GM23338 (cell line): Measurements from ENCODE around the gene RASA3.

ENCODE experiments used
- EZH2 ChIP-seq: fragments of 200-600 bp; sonication (generic); IDR thresholded peaks from one replicate; pipeline ENCODE4 v1.8.0; 2017; ENCODE audit warnings: antibody characterized with exemption, mild to moderate bottlenecking, low read depth; ENCODE audit not compliant: unreplicated experiment
- EZH2phosphoT487 ChIP-seq: fragments of 200-600 bp; sonication (generic); IDR thresholded peaks from one replicate; pipeline ENCODE4 v1.8.1; 2018; ENCODE audit warnings: antibody characterized with exemption; ENCODE audit not compliant: unreplicated experiment
- NANOG ChIP-seq: IDR thresholded peaks from 2 replicates; pipeline ENCODE4 v1.6.1; 2016; ENCODE audit warnings: antibody characterized with exemption, borderline replicate concordance
- POLR2AphosphoS5 ChIP-seq: IDR thresholded peaks from 2 replicates; pipeline ENCODE4 v1.6.1; 2016; ENCODE audit warnings: antibody characterized with exemption, low read depth
- ZNF114 ChIP-seq: fragments of 250-450 bp; sonication (Bioruptor Pico); IDR thresholded peaks from 2 replicates; pipeline ENCODE4 v1.5.0; 2020; ENCODE audit warnings: mild to moderate bottlenecking, moderate library complexity
- TF ChIP-seq, protein P1 (sequence below), 2 experiments: fragments of 200-600 bp in 1 of 2; sonication (generic) in 1 of 2; conservative IDR thresholded peaks; 2 replicates each; pipeline versions ENCODE4 v1.5.1 to v1.6.1; 2016 to 2017; ENCODE audit warnings: antibody characterized with exemption in 2 of 2, low read depth in 2 of 2, mild to moderate bottlenecking in 2 of 2, moderate library complexity in 1 of 2
- TF ChIP-seq, protein P2 (sequence below): IDR thresholded peaks from 2 replicates; pipeline ENCODE4 v1.6.1; 2016; ENCODE audit warnings: antibody characterized with exemption
- TF ChIP-seq, protein P3 (sequence below): IDR thresholded peaks from one replicate; pipeline ENCODE4 v1.6.1; 2018; ENCODE audit warnings: antibody characterized with exemption; ENCODE audit not compliant: unreplicated experiment

DNA sequence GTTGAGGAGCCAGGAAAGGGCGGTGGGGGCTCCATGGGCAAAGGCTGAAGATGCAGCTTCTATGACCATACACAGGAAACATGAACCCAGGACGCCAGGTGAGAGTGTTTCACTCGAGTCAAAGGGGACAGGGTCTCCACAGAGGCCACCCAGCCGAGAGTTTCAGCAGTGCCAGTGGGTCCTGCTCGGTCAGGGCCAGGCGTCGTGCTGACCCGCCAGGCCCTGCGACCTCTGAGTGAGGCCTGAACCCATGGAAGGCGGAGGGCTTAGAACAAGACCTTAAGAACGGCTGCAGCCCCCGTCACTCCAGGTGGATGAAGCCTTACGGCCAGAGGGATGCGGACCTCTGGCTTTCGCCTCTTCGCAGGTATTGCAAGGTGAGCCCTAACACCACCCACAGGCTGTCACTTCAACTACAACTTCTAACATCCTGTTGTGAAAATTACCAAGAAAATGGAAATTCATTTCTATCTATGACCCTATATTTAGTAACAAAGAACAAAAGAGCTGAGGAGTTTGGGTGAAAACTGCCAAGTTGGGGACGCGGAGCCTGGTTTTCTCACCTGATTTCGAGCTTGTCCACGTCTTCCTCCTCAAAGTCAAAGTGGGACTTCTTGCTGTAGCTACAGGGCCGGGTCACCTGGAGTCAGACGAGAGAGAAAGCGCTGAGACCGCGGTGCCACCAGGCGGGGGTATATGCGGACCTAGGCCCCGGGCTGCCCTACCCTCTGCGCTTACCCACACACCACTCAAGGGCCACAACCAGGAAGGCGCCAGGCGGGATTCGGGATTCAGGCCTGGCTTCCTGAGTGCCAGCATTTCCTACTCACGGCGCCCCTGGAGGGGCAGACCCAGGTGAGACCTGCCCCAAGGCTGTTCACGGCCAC lies 108.5 kb downstream of the RASA3 start:
- TF ChIP-seq POLR2AphosphoS5 = no peak
- TF ChIP-seq, protein P1, sequence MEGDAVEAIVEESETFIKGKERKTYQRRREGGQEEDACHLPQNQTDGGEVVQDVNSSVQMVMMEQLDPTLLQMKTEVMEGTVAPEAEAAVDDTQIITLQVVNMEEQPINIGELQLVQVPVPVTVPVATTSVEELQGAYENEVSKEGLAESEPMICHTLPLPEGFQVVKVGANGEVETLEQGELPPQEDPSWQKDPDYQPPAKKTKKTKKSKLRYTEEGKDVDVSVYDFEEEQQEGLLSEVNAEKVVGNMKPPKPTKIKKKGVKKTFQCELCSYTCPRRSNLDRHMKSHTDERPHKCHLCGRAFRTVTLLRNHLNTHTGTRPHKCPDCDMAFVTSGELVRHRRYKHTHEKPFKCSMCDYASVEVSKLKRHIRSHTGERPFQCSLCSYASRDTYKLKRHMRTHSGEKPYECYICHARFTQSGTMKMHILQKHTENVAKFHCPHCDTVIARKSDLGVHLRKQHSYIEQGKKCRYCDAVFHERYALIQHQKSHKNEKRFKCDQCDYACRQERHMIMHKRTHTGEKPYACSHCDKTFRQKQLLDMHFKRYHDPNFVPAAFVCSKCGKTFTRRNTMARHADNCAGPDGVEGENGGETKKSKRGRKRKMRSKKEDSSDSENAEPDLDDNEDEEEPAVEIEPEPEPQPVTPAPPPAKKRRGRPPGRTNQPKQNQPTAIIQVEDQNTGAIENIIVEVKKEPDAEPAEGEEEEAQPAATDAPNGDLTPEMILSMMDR (conservative IDR thresholded peaks at IDR 0.05; ENCODE audit: low read depth in 2 of 2) = peak in 1 of 2 experiments; percentile 6; a peak in 1 of 4 replicates
- no peak for TF ChIP-seq EZH2phosphoT487
- TF ChIP-seq, protein P2, sequence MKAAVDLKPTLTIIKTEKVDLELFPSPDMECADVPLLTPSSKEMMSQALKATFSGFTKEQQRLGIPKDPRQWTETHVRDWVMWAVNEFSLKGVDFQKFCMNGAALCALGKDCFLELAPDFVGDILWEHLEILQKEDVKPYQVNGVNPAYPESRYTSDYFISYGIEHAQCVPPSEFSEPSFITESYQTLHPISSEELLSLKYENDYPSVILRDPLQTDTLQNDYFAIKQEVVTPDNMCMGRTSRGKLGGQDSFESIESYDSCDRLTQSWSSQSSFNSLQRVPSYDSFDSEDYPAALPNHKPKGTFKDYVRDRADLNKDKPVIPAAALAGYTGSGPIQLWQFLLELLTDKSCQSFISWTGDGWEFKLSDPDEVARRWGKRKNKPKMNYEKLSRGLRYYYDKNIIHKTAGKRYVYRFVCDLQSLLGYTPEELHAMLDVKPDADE = no peak
- TF ChIP-seq ZNF114 (CRISPR knock-in tag) = no peak
- no peak for TF ChIP-seq NANOG
- TF ChIP-seq EZH2 = no peak
- TF ChIP-seq, protein P3, sequence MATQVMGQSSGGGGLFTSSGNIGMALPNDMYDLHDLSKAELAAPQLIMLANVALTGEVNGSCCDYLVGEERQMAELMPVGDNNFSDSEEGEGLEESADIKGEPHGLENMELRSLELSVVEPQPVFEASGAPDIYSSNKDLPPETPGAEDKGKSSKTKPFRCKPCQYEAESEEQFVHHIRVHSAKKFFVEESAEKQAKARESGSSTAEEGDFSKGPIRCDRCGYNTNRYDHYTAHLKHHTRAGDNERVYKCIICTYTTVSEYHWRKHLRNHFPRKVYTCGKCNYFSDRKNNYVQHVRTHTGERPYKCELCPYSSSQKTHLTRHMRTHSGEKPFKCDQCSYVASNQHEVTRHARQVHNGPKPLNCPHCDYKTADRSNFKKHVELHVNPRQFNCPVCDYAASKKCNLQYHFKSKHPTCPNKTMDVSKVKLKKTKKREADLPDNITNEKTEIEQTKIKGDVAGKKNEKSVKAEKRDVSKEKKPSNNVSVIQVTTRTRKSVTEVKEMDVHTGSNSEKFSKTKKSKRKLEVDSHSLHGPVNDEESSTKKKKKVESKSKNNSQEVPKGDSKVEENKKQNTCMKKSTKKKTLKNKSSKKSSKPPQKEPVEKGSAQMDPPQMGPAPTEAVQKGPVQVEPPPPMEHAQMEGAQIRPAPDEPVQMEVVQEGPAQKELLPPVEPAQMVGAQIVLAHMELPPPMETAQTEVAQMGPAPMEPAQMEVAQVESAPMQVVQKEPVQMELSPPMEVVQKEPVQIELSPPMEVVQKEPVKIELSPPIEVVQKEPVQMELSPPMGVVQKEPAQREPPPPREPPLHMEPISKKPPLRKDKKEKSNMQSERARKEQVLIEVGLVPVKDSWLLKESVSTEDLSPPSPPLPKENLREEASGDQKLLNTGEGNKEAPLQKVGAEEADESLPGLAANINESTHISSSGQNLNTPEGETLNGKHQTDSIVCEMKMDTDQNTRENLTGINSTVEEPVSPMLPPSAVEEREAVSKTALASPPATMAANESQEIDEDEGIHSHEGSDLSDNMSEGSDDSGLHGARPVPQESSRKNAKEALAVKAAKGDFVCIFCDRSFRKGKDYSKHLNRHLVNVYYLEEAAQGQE = no peak
